Loucy (cell line): ENCODE results near the gene KLF16.

ENCODE experiments used
- CTCF ChIP-seq: fragments of 200-600 bp; sonication (generic); conservative IDR thresholded peaks from 2 replicates; pipeline ENCODE4 v1.5.1; 2014; ENCODE audit warnings: mild to moderate bottlenecking, antibody characterized with exemption, low read length
- EZH2phosphoT487 ChIP-seq: fragments of 200-600 bp; IDR thresholded peaks from 2 replicates; pipeline ENCODE4 v1.6.1; 2018; ENCODE audit warnings: antibody characterized with exemption, mild to moderate bottlenecking, moderate library complexity, borderline replicate concordance

- no peak for TF ChIP-seq CTCF
- no peak for TF ChIP-seq EZH2phosphoT487
Measured at GRCh38 chr19:1849886-1850398, 13.4 kb downstream of the KLF16 start.
